ENCODE data around the gene CTNND1.

DNA sequence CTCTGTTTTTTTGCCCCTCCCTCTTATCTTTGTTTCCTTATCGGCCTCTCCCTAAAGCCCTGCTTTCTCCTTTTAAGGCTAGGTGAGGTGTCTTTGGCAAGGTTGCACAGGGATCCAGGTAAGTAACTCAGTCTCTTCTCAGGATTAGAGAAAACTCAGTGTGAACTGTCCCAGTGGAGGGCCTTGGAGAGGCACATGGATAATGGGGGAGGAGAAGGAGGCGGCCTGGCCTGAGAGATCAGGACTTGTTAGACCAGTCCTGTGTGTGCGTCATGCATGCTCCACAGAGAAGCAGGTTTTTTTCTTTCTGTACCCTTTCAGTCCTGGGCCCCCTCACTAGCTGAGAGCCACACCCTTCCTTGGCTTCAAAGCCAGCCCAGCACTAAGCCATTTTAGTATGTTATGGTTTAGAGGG is 19.9 kb downstream of the CTNND1 start:
- TF ChIP-seq, protein P1, sequence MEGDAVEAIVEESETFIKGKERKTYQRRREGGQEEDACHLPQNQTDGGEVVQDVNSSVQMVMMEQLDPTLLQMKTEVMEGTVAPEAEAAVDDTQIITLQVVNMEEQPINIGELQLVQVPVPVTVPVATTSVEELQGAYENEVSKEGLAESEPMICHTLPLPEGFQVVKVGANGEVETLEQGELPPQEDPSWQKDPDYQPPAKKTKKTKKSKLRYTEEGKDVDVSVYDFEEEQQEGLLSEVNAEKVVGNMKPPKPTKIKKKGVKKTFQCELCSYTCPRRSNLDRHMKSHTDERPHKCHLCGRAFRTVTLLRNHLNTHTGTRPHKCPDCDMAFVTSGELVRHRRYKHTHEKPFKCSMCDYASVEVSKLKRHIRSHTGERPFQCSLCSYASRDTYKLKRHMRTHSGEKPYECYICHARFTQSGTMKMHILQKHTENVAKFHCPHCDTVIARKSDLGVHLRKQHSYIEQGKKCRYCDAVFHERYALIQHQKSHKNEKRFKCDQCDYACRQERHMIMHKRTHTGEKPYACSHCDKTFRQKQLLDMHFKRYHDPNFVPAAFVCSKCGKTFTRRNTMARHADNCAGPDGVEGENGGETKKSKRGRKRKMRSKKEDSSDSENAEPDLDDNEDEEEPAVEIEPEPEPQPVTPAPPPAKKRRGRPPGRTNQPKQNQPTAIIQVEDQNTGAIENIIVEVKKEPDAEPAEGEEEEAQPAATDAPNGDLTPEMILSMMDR (conservative IDR thresholded peaks at IDR 0.05; ENCODE audit: low read depth, low read length) = no peak
- TF ChIP-seq POLR2A (IDR thresholded peaks at IDR 0.05; ENCODE audit: low read depth, low read length) = no peak
- TF ChIP-seq, protein P2, sequence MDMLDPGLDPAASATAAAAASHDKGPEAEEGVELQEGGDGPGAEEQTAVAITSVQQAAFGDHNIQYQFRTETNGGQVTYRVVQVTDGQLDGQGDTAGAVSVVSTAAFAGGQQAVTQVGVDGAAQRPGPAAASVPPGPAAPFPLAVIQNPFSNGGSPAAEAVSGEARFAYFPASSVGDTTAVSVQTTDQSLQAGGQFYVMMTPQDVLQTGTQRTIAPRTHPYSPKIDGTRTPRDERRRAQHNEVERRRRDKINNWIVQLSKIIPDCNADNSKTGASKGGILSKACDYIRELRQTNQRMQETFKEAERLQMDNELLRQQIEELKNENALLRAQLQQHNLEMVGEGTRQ (IDR thresholded peaks at IDR 0.05; ENCODE audit: low read depth, low read length) = no peak
- no peak for TF ChIP-seq RAD21 (IDR thresholded peaks at IDR 0.05; ENCODE audit: low read length)
- no peak for TF ChIP-seq FOS (IDR thresholded peaks at IDR 0.05; ENCODE audit: low read depth, low read length)
- TF ChIP-seq NFE2L2 (IDR thresholded peaks at IDR 0.05; ENCODE audit: low read depth, low read length) = no peak
- TF ChIP-seq, protein P3, sequence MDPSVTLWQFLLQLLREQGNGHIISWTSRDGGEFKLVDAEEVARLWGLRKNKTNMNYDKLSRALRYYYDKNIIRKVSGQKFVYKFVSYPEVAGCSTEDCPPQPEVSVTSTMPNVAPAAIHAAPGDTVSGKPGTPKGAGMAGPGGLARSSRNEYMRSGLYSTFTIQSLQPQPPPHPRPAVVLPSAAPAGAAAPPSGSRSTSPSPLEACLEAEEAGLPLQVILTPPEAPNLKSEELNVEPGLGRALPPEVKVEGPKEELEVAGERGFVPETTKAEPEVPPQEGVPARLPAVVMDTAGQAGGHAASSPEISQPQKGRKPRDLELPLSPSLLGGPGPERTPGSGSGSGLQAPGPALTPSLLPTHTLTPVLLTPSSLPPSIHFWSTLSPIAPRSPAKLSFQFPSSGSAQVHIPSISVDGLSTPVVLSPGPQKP (IDR thresholded peaks at IDR 0.05; ENCODE audit: borderline replicate concordance, low read depth, low read length) = no peak
- no peak for TF ChIP-seq BHLHE40 (IDR thresholded peaks at IDR 0.05; ENCODE audit: low read depth, low read length)

Data from IMR-90 (cell line).